Smooth muscle cell (in vitro differentiated cells): Measurements from ENCODE around the gene RGS10. TPM values are rescaled to one million over a fixed set of nuclear protein-coding genes. Genes with fewer than 3 reads are reported as not detected.

Source experiments
- DNase-seq: peaks from one replicate; lab custom pipeline; 2025; ENCODE audit not compliant: unreplicated experiment; lab: John Stamatoyannopoulos, UW
- H2AFZ ChIP-seq: fragments of 200-600 bp; sonication (generic); 2 replicates; pipeline ENCODE4 v1.6.0; 2016; ENCODE audit warnings: antibody characterized with exemption, low read depth, mild to moderate bottlenecking
- H3F3A ChIP-seq: fragments of 200-600 bp; sonication (generic); 2 replicates; pipeline ENCODE4 v1.6.0; 2017; ENCODE audit warnings: antibody characterized with exemption, low read depth
- H3K27ac ChIP-seq: fragments of 200-600 bp; sonication (generic); 2 replicates; pipeline ENCODE4 v1.5.1; 2016; ENCODE audit warnings: low read depth, mild to moderate bottlenecking
- H3K27me3 ChIP-seq: fragments of 200-600 bp; sonication (generic); 2 replicates; pipeline ENCODE4 v1.6.1; 2016; ENCODE audit warnings: low read depth, mild to moderate bottlenecking
- H3K36me3 ChIP-seq: fragments of 200-600 bp; sonication (generic); 2 replicates; pipeline ENCODE4 v1.5.1; 2016; ENCODE audit warnings: low read depth
- H3K4me1 ChIP-seq: fragments of 200-600 bp; sonication (generic); 2 replicates; pipeline ENCODE4 v1.5.1; 2016; ENCODE audit warnings: low read depth
- H3K4me2 ChIP-seq: fragments of 200-600 bp; sonication (generic); 2 replicates; pipeline ENCODE4 v1.6.0; 2016; ENCODE audit warnings: mild to moderate bottlenecking
- H3K4me3 ChIP-seq: fragments of 200-600 bp; sonication (generic); 2 replicates; pipeline ENCODE4 v1.5.1; 2016; ENCODE audit warnings: mild to moderate bottlenecking
- H3K79me2 ChIP-seq: fragments of 200-600 bp; sonication (generic); 2 replicates; pipeline ENCODE4 v1.6.0; 2016; ENCODE audit warnings: low read depth, mild to moderate bottlenecking
- H3K9ac ChIP-seq: fragments of 200-600 bp; sonication (generic); 2 replicates; pipeline ENCODE4 v1.6.0; 2016; ENCODE audit warnings: low read depth
- H3K9me3 ChIP-seq: fragments of 200-600 bp; sonication (generic); replicated peaks from 2 replicates; pipeline ENCODE4 v1.5.1; 2016; ENCODE audit warnings: low read depth
- H4K20me1 ChIP-seq: fragments of 200-600 bp; sonication (generic); 2 replicates; pipeline ENCODE4 v1.6.0; 2016; ENCODE audit warnings: low read depth
- CTCF ChIP-seq: fragments of 200-600 bp; sonication (generic); IDR thresholded peaks from 2 replicates; pipeline ENCODE4 v1.5.1; 2017; ENCODE audit warnings: borderline replicate concordance, mild to moderate bottlenecking, antibody characterized with exemption; ENCODE audit not compliant: insufficient read depth, poor library complexity, severe bottlenecking
- WGBS: methylation state at CpG from one replicate; pipeline ENCODE4 v1.1.7; 2016; ENCODE audit warnings: low lambda C conversion rate; 5-methylcytosine and 5-hydroxymethylcytosine counted together
- polyA plus RNA-seq: library from polyadenylated mRNA; unstranded; fragments of >200 nt; fragmentation: Nextera tagmentation; extraction: Ambion mirVana; gene quantifications from 2 replicates; pipeline ENCODE4 v1.2.1, GENCODE V29; 2016
- total RNA-seq: library from RNA; depleted of rRNA; stranded (reverse); fragments of >200 nt; gene quantifications from 2 replicates; pipeline ENCODE4 v1.2.3, GENCODE V29; 2014

Gene RGS10
- total and polyA plus RNA-seq, 2 experiments from 2014 or later = 40.2 to 72.5 TPM

DNA sequence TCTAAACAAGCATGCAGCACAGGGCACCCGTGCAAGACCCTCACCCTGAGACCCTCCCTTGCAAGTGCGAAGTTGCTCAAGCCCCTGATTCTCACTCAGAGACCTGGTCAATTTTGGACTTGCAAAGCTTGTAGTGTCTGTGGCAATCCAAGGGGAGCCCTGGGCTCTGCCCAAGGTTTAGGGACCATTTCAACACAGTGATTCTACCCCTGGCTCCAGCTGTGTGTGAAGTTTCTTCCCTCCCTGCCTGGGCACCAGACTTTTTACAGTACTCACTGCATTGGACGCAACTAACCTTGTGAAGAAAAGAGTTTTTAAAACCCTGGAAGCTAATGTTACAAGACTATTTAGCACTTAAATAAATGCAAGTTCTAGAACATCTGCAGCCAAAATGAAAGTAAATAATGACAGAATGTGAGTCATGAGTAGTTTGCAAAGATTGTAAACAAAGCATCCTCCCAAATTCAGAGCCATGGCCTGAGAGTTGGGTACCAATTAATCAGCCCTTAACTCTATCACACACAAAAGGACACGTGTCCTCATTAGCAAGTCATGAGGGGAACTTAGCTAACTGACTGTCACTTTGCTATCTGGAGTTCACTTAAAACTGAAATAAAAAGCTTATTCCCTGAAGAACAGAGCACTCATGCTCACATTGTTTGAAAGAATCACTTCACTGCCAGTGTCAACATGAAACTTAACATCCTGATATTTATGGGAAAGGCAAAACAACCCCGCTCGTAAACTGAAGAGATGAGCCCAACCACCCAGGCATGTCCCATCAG lies 48.1 kb downstream of the RGS10 start:
- Histone ChIP-seq H2AFZ (no peak overlapping the region), H3K27me3 (no peaks in the 10 kb centered on the region), H4K20me1 (no peaks in the 10 kb centered on the region), H3K27ac (no peak overlapping the region), H3K36me3 (no peaks in the 10 kb centered on the region), H3K4me2 (no peak overlapping the region), H3K9me3 (no peaks in the 10 kb centered on the region), H3K79me2 (no peaks in the 10 kb centered on the region), H3K9ac (no peak overlapping the region), H3F3A (peaks cover 18% of the 10 kb centered on the region), H3K4me3 (no peak overlapping the region), H3K4me1 (peaks cover 4% of the 10 kb centered on the region)
- 55% methylated on average over 6 of the region's 6 CpGs for WGBS
- DNase-seq = no peak
- TF ChIP-seq CTCF = no peak

DNA sequence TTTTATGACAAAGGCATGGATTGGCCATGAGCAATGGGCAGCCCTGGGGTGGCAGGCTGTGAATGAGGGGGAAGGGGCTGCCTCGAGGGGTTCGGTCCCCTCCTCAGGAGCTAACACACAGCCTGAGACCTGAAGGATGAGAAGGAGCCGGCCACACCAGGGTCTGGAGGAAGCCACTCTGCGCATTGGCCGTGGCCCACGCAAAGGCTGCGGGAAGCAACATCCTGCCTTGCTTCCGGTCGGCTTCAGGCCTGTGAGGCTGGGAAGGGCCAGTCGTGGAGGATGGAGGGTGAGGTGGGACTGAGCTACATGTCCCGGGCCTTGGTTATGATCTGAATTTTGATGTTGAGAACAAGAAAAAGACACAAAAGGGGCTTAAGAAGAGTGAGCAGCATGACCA lies 49.4 kb downstream of the RGS10 start:
- H3K9me3 ChIP-seq = no peaks in the 10 kb centered on the region
- no peak overlapping the region for H3K4me3 ChIP-seq
- H4K20me1 ChIP-seq = no peaks in the 10 kb centered on the region
- no peaks in the 10 kb centered on the region for H3K79me2 ChIP-seq
- no peak overlapping the region for H3K4me2 ChIP-seq
- no peaks in the 10 kb centered on the region for H3K36me3 ChIP-seq
- 91% methylated on average over 11 of the region's 11 CpGs for WGBS
- no peak for TF ChIP-seq CTCF
- no peak for DNase-seq
- H2AFZ ChIP-seq = no peak overlapping the region
- H3K4me1 ChIP-seq = peaks cover 4% of the 10 kb centered on the region
- H3K9ac ChIP-seq = no peak overlapping the region
- H3K27ac ChIP-seq = no peak overlapping the region
- no peaks in the 10 kb centered on the region for H3K27me3 ChIP-seq
- peaks cover 18% of the 10 kb centered on the region for H3F3A ChIP-seq

GRCh38 chr10:119491966-119492757 lies 50.4 kb downstream of the RGS10 start:
- 49% methylated on average over 6 of the region's 6 CpGs for WGBS
- no peak overlapping the region for H2AFZ ChIP-seq
- no peaks in the 10 kb centered on the region for H4K20me1 ChIP-seq
- no peak overlapping the region for H3K4me3 ChIP-seq
- DNase-seq = no peak
- no peaks in the 10 kb centered on the region for H3K27me3 ChIP-seq
- H3K4me1 ChIP-seq = peaks cover 4% of the 10 kb centered on the region
- no peaks in the 10 kb centered on the region for H3K79me2 ChIP-seq
- H3K36me3 ChIP-seq = no peaks in the 10 kb centered on the region
- no peak overlapping the region for H3K4me2 ChIP-seq
- H3F3A ChIP-seq = peaks cover 18% of the 10 kb centered on the region
- no peak for TF ChIP-seq CTCF
- H3K9ac ChIP-seq = no peak overlapping the region
- H3K27ac ChIP-seq = peak overlapping the region; percentile 47
- H3K9me3 ChIP-seq = no peaks in the 10 kb centered on the region
